GM12878 (cell line): ENCODE data around the gene DHRS7C.

Source experiments
- CHD2 ChIP-seq: IDR thresholded peaks from 2 replicates; pipeline ENCODE4 v1.6.1; 2011; ENCODE audit warnings: low read depth, low read length, improper control_type of control experiment, borderline replicate concordance
- EP300 ChIP-seq, 2 experiments: fragments of 150-350 bp in 1 of 2; IDR thresholded peaks; 2 replicates each; pipeline ENCODE4 v1.6.1; 2011 to 2012; ENCODE audit warnings: low read depth in 2 of 2, low read length in 2 of 2, borderline replicate concordance in 1 of 2, improper control_type of control experiment in 1 of 2, inconsistent platforms in 1 of 2; ENCODE audit not compliant: control insufficient read depth in 1 of 2
- POLR2A ChIP-seq: IDR thresholded peaks from 2 replicates; pipeline ENCODE4 v1.6.1; 2011; ENCODE audit warnings: low read depth, mild to moderate bottlenecking, low read length
- POLR2AphosphoS5 ChIP-seq: IDR thresholded peaks from 2 replicates; pipeline ENCODE4 v1.6.1; 2011; ENCODE audit warnings: mild to moderate bottlenecking, low read length, inconsistent platforms
- RAD21 ChIP-seq: IDR thresholded peaks from 2 replicates; pipeline ENCODE4 v1.6.1; 2011; ENCODE audit warnings: mild to moderate bottlenecking, low read depth, low read length, moderate library complexity; ENCODE audit not compliant: insufficient read depth
- SIN3A ChIP-seq: IDR thresholded peaks from 2 replicates; pipeline ENCODE4 v1.6.1; 2012; ENCODE audit warnings: low read depth, low read length, improper control_type of control experiment
- ZNF274 ChIP-seq: IDR thresholded peaks from one replicate; pipeline ENCODE4 v1.8.0; 2011; ENCODE audit not compliant: insufficient read length, insufficient read depth
- TF ChIP-seq, protein P1 (sequence below), 3 experiments: IDR thresholded peaks in 2 of 3; conservative IDR thresholded peaks in 1 of 3; 2 replicates each; pipeline ENCODE4 v1.5.1; 2011; ENCODE audit warnings: low read depth in 3 of 3, low read length in 3 of 3, mild to moderate bottlenecking in 3 of 3, control low read depth in 2 of 3, moderate library complexity in 2 of 3, inconsistent platforms in 1 of 3, mixed read lengths in 1 of 3; ENCODE audit not compliant: control insufficient read depth in 2 of 3, insufficient read depth in 1 of 3; ENCODE audit errors: extremely low read depth in 1 of 3
- TF ChIP-seq, protein P2 (sequence below): IDR thresholded peaks from 2 replicates; pipeline ENCODE4 v1.6.1; 2012; ENCODE audit warnings: mild to moderate bottlenecking, low read depth, low read length
- TF ChIP-seq, protein P3 (sequence below): fragments of 450-650 bp; IDR thresholded peaks from 2 replicates; pipeline ENCODE4 v1.6.1; 2016; ENCODE audit warnings: mild to moderate bottlenecking

DNA sequence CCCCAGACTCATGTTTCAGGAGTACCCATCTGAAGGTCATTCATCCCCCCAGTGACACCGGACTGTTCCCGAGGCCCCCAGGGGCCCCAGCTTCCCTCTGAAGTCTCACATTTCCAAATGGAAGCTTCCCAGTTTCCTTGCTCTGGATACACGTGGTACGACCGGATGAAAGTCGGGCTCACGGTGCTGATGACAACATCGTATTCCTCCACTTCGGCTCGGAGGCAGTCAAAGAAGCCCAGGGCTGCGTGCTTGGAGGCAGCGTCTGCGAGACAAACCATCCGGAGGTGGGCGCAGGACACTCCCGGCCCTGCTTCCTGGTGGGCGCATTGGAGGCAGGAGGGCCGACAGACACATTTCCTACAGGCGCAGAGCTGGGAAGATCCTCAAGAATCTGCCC lies 18.7 kb downstream of the DHRS7C start:
- TF ChIP-seq SIN3A (no peak), ZNF274 (no peak), RAD21 (no peak), POLR2A (no peak), POLR2AphosphoS5 (no peak), CHD2 (no peak), EP300 (IDR thresholded peaks at IDR 0.05; ENCODE audit: borderline replicate concordance in 1 of 2, control insufficient read depth in 1 of 2, low read depth in 2 of 2, low read length in 2 of 2) (no peak)
- TF ChIP-seq, protein P1, sequence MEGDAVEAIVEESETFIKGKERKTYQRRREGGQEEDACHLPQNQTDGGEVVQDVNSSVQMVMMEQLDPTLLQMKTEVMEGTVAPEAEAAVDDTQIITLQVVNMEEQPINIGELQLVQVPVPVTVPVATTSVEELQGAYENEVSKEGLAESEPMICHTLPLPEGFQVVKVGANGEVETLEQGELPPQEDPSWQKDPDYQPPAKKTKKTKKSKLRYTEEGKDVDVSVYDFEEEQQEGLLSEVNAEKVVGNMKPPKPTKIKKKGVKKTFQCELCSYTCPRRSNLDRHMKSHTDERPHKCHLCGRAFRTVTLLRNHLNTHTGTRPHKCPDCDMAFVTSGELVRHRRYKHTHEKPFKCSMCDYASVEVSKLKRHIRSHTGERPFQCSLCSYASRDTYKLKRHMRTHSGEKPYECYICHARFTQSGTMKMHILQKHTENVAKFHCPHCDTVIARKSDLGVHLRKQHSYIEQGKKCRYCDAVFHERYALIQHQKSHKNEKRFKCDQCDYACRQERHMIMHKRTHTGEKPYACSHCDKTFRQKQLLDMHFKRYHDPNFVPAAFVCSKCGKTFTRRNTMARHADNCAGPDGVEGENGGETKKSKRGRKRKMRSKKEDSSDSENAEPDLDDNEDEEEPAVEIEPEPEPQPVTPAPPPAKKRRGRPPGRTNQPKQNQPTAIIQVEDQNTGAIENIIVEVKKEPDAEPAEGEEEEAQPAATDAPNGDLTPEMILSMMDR (IDR thresholded peaks at IDR 0.05 in 2 of 3, conservative IDR thresholded peaks at IDR 0.05 in 1 of 3; ENCODE audit: control insufficient read depth in 2 of 3, extremely low read depth in 1 of 3, insufficient read depth in 1 of 3, low read depth in 3 of 3, low read length in 3 of 3), result no peak
- TF ChIP-seq, protein P2, sequence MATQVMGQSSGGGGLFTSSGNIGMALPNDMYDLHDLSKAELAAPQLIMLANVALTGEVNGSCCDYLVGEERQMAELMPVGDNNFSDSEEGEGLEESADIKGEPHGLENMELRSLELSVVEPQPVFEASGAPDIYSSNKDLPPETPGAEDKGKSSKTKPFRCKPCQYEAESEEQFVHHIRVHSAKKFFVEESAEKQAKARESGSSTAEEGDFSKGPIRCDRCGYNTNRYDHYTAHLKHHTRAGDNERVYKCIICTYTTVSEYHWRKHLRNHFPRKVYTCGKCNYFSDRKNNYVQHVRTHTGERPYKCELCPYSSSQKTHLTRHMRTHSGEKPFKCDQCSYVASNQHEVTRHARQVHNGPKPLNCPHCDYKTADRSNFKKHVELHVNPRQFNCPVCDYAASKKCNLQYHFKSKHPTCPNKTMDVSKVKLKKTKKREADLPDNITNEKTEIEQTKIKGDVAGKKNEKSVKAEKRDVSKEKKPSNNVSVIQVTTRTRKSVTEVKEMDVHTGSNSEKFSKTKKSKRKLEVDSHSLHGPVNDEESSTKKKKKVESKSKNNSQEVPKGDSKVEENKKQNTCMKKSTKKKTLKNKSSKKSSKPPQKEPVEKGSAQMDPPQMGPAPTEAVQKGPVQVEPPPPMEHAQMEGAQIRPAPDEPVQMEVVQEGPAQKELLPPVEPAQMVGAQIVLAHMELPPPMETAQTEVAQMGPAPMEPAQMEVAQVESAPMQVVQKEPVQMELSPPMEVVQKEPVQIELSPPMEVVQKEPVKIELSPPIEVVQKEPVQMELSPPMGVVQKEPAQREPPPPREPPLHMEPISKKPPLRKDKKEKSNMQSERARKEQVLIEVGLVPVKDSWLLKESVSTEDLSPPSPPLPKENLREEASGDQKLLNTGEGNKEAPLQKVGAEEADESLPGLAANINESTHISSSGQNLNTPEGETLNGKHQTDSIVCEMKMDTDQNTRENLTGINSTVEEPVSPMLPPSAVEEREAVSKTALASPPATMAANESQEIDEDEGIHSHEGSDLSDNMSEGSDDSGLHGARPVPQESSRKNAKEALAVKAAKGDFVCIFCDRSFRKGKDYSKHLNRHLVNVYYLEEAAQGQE, result no peak
- TF ChIP-seq, protein P3, sequence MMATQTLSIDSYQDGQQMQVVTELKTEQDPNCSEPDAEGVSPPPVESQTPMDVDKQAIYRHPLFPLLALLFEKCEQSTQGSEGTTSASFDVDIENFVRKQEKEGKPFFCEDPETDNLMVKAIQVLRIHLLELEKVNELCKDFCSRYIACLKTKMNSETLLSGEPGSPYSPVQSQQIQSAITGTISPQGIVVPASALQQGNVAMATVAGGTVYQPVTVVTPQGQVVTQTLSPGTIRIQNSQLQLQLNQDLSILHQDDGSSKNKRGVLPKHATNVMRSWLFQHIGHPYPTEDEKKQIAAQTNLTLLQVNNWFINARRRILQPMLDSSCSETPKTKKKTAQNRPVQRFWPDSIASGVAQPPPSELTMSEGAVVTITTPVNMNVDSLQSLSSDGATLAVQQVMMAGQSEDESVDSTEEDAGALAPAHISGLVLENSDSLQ, result no peak
